ENCODE data around the gene EPS8L2. TPM values are rescaled to one million over a fixed set of nuclear protein-coding genes. Genes with fewer than 3 reads are reported as not detected.

Gene EPS8L2
- total and polyA plus RNA-seq, 2 of the 4 experiments (the other 2 are of a cell fraction): 17.2 to 39.4 TPM

GRCh38 chr11:695538-696248 is 10.3 kb upstream of the EPS8L2 start, which contains the start of gene TMEM80:
TSS of gene TMEM80 (plus strand) at chr11:695816. CDS start at chr11:695828, 12 bp downstream.
- peak within 1 kb of the TSS; percentile 100 for H2BK5ac ChIP-seq (ENCODE audit: low read depth, low read length, poor library complexity, severe bottlenecking)
- peak within 1 kb of the TSS; percentile 87 for H3K4me2 ChIP-seq (ENCODE audit: low read depth, low read length)
- peak within 1 kb of the TSS; percentile 96 for H3K18ac ChIP-seq (ENCODE audit: low read depth, low read length)
- DNase-seq: peak; percentile 96
- H4K20me1 ChIP-seq (ENCODE audit: insufficient read depth, low read length): peaks cover 43% of the 10 kb centered on the region
- H3K4ac ChIP-seq (ENCODE audit: low read depth, low read length): peak within 1 kb of the TSS; percentile 99
- peak within 1 kb of the TSS; percentile 99 for H2AFZ ChIP-seq (replicated peaks; ENCODE audit: low read length, poor library complexity)
- WGBS, 2 experiments (ENCODE audit: extremely low coverage in 2 of 2, insufficient read length in 1 of 2): 1% methylated on average over 57 of the region's 101 CpGs; no CpG with 5 or more reads in 1 of the 2 experiments
- peak within 1 kb of the TSS; percentile 31 for H2AK5ac ChIP-seq (ENCODE audit: low read depth, low read length)
- peak within 1 kb of the TSS; percentile 97 for H2BK120ac ChIP-seq (ENCODE audit: low read depth, low read length)
- H2BK20ac ChIP-seq (ENCODE audit: low read depth, low read length): peak within 1 kb of the TSS; percentile 80; the same call in 1 of the 2 replicates
- H3K4me3 ChIP-seq (ENCODE audit: insufficient read depth, low read depth, low read length): peak within 1 kb of the TSS; percentile 90
- peak within 1 kb of the TSS; percentile 99 for H3K14ac ChIP-seq (replicated peaks; ENCODE audit: low read depth, low read length)
- peak within 1 kb of the TSS; percentile 92 for H4K5ac ChIP-seq (ENCODE audit: low read depth, low read length)
- peaks cover 29% of the 10 kb centered on the region for H3K9me1 ChIP-seq (ENCODE audit: insufficient read depth, low read length)
- H3K56ac ChIP-seq (ENCODE audit: extremely low read depth, insufficient read depth, low read length): peak within 1 kb of the TSS; percentile 99
- POLR2A ChIA-PET (ENCODE audit: unreplicated experiment): no interaction called here
- H2BK15ac ChIP-seq (ENCODE audit: low read depth, low read length): peak within 1 kb of the TSS; percentile 9; the same call in 1 of the 3 replicates
- H3K9ac ChIP-seq (ENCODE audit: low read depth, low read length): peak within 1 kb of the TSS; percentile 98
- H3K27me3 ChIP-seq (ENCODE audit: control insufficient read depth, insufficient read depth, low read length): no peaks in the 10 kb centered on the region
- TF ChIP-seq CEBPB (IDR thresholded peaks at IDR 0.05; ENCODE audit: low read depth, low read length) (no peak), RCOR1 (IDR thresholded peaks at IDR 0.05; ENCODE audit: insufficient replicate concordance, low read length) (no peak), POLR2A (IDR thresholded peaks at IDR 0.05; ENCODE audit: low read depth, low read length) (peak; percentile 68), MXI1 (IDR thresholded peaks at IDR 0.05; ENCODE audit: borderline replicate concordance, low read depth, low read length) (peak; percentile 74), MAZ (IDR thresholded peaks at IDR 0.05; ENCODE audit: borderline replicate concordance, low read depth, low read length) (peak; percentile 85; the same call in 1 of the 2 replicates)
- CTCF ChIA-PET: no interaction called here
- no TSS peak for BruUV-seq (replicated peaks)
- H4K91ac ChIP-seq (ENCODE audit: insufficient read depth, low read depth, low read length): peak within 1 kb of the TSS; percentile 95
- ATAC-seq (ENCODE audit: low read depth): peak; percentile 82
- intact Hi-C loops (cut with micrococcal nuclease) (loop anchor here (1.0 kb wide), 2 partner anchors 28 to 51 kb away; no protein-coding TSS in a partner anchor), in situ Hi-C loops (cut with MboI; ENCODE audit: low sequenced_read_pairs) (no loop called here), dilution Hi-C loops (cut with HindIII; ENCODE audit: low sequenced_read_pairs, unreplicated experiment) (no loop called here)
- peaks cover 36% of the 10 kb centered on the region for H3K4me1 ChIP-seq (ENCODE audit: control insufficient read depth, insufficient read depth, low read length)
- peaks cover 7% of the 10 kb centered on the region; the same call in 1 of the 2 replicates for H3K36me3 ChIP-seq (ENCODE audit: control insufficient read depth, insufficient read depth, low read length)
- peak within 1 kb of the TSS; percentile 97 for H3K23ac ChIP-seq (ENCODE audit: low read depth, low read length)
- H3K9me3 ChIP-seq (ENCODE audit: control insufficient read depth, insufficient read depth, low read length): no peaks in the 10 kb centered on the region
- H4K8ac ChIP-seq (ENCODE audit: low read depth in 2 of 2, low read length in 2 of 2): peak within 1 kb of the TSS; percentile 96 to 97
- peak within 1 kb of the TSS; percentile 99 for H3K27ac ChIP-seq (ENCODE audit: insufficient read depth, low read length)
- H3K79me1 ChIP-seq (ENCODE audit: low read depth in 1 of 2, low read length in 2 of 2): peaks cover 31 to 72% of the 10 kb centered on the region in 2 experiments
- peak within 1 kb of the TSS; percentile 98 for H2AK9ac ChIP-seq (replicated peaks; ENCODE audit: low read depth, low read length, poor library complexity)
